GM19438 (cell line): ENCODE results near the gene OBI1.

ENCODE experiments used
- ATAC-seq: cut with Tn5 transposase; IDR thresholded peaks from one replicate; pipeline ENCODE4 v1.9.1; 2021; ENCODE audit warnings: low read depth; ENCODE audit not compliant: unreplicated experiment

The OBI1 gene, protein sequence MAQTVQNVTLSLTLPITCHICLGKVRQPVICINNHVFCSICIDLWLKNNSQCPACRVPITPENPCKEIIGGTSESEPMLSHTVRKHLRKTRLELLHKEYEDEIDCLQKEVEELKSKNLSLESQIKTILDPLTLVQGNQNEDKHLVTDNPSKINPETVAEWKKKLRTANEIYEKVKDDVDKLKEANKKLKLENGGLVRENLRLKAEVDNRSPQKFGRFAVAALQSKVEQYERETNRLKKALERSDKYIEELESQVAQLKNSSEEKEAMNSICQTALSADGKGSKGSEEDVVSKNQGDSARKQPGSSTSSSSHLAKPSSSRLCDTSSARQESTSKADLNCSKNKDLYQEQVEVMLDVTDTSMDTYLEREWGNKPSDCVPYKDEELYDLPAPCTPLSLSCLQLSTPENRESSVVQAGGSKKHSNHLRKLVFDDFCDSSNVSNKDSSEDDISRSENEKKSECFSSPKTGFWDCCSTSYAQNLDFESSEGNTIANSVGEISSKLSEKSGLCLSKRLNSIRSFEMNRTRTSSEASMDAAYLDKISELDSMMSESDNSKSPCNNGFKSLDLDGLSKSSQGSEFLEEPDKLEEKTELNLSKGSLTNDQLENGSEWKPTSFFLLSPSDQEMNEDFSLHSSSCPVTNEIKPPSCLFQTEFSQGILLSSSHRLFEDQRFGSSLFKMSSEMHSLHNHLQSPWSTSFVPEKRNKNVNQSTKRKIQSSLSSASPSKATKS

DNA sequence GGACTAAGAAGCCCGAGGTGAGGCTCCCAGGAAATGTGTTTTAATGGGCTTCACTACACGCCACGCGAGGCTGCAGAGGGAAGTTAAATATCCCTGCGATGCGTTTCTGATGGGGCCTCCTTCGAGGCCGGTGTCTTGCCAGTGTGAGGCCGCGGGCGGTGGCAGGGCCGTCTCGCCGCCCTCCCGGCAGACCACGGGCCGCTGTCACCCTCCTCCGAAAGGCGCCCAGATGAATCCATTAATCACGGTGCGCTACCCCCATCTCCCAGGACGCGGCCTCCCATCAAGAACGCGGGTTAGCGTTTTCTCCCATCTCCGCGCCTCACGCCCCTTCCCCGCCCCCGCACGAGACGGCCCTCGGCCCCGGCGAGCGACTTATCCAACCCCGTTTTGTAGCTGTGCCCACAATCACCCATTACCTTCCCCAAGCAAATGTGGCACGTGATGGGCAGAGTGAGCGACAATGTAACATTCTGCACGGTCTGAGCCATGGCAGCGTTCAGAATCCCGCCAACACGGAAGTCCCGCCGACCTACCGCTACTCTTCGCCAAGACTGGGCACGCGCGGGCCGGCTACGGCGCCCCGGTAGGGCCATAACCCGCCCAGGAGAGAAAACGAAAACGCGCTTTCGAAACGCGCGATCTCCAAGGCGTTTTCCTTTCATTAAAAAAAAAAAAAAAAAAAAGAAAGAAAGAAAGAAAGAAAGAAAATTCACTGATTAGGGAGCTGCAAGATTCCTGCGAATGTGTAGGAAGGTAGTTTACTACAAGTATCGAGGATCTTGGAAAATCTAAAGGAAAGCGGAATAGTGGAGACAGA, at the start of gene OBI1:
Gene OBI1 (minus strand): TSS at position 526 of the 820 bp plus-strand sequence. CDS start 35 bp downstream, at position 491.
- ATAC-seq = peak; percentile 76

DNA sequence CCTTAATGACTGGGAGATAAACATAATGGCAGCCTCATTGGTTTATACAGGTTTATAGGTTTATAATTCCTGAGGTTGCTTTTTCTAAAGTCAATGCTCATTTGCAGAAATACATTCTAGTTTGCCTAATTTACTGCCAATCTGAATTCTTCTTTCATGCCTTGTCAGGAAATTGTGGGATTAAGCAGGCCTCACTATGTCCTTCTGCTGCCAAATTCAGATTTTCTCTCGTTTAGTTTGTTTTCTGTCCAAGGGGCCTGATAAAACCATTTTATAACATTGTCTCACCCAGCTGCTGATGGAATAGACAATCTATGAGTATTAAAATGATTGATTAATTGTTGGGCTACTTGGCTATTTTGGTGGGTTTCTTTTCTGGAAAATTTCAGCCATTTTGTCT, 42.4 kb upstream of the OBI1 start:
- ATAC-seq = no peak

DNA sequence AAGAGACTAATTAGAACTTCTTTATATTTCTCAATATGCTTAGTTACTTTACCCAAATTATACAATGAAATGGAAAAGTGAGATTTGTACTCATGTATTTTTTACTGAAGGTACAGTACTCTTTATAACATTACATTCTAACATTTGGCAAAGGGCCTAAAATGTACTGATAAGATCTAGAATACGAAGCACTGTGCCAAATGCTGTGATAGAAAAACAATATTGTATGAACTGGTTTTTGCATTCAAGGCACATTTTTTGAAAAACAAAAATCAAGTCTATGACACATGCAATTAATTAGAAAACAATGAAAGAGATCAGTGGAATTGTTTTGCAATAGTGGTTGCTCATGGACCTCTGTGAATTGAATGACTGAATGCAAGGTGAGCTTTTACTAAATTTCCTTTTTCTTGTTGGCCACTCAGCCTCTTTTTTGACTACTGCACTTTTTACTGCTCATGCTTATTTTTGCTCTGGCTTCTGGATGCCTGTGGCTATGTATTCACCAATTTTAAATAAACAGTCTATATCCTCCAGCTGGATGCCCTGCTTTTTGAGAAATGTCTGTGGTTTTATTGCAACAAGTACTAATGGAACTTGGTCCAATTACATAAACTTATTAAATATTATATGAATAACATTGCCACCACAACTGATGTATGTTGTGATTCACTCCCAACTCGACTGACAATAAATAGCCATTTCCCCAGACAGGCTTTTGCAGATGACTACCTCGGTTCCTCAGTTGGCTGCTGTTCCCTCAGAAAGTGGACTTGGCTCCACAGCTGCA, 41.4 kb upstream of the OBI1 start:
- ATAC-seq = no peak

DNA sequence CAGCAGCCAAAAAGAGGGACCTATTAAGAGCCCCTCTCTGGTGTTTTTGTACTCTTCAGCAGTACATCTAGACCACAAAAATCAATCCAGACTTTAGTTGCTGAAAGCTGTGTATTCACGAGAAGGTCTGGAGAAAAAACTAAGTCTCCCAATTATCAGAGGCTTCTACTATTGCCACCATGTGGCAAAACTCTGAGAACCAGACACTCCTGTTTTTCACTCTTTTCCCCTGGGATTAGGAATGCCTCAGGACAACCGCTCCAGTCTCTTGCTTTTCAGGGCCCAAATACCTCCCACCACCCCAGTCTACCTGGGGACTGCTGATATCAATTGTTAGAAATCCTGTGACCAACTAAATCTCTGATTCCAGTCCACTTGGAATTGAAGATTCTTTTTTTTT, 30.1 kb upstream of the OBI1 start:
- no peak for ATAC-seq

DNA sequence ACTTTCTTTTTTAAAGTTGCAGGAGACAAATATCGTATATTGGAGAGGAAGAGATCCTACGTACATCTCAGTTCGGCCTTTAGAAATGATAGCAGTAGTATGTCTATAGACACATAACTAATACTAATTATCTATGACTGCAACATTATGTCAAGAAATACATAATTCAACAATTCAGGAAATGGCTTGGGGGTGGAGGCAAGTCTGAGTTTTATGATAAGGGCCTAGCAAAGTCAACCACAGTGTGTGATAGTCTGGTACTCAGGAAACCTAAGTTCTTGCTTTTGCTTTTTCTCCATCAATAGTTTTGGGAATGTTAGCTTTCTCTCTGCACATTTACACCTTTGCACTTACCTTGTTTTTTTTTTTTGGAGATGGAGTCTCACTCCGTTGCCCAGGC, 27.5 kb upstream of the OBI1 start:
- ATAC-seq = no peak

DNA sequence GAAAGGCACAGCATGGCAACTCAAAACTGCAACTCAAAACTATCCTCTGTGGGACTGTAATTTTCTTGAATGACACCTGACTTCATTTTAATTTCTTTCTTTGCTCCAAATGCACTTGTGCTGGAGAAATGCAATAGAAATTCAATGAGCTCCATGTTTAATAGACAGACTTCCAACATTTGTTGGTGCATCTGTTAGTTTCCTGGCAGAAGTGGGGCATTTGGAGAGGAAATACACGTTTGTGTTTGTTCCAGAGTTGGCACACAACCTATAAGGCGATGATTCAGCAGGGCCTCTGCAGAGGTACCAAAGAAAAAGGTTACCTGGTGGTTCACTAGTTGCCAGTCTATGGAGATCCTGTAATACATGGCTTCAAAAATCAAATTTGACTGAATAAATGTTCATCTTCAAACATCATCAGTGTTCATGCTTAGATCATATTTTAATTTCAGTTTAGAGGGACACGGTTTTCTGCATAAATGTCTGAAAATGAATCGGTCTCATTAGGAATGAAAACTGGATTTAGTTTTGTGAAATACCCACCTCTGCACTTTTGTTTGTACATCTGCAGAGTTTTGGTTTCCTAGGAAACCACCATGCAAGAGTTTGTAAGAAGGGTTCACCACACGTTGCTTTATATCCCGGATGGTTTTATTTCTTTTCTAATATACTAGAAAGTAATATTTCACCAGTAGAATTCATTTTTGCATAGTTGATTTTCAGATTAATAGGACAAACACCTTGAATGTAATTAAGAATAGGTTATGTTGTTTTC, 21.8 kb upstream of the OBI1 start:
- ATAC-seq = no peak

DNA sequence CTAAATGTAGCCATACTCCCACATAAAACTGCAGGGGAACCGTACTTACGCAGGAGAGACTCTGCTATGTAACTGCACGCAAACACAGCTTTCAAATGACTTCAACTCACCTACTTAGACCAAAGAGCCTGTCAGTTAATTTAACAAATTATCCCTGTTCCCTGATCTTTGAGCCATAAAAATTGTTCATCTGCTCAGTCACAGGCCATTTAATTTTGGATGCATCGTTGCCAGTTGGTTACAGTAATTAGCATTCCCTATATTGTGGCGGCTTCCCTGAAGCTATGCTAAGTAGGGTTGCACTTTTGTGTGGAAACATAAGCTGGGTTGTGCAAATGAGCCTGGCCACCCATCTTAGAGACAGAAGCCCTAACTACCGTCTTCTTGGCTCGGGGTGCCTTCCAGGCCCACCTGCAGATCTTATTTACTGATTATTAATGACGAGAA, 21.2 kb upstream of the OBI1 start:
- no peak for ATAC-seq

DNA sequence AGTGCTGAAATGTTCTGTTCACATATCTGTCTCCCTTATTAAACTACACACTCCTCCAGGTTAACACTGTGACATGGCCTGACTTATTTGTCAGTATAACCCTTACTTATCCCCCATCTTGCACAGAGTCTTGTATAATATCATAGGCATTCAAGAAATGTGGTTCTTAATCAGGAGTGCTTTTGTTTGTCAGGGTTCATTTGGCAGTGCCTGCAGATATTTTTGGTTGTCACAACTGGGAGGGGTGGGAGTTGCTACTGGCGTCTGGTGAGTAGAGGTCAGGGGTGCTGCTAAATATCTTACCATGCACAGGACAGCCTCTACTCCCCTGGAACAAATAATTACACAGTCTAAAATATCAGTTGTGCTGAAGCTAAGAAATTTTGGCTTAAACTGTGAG, 20.4 kb upstream of the OBI1 start:
- no peak for ATAC-seq

DNA sequence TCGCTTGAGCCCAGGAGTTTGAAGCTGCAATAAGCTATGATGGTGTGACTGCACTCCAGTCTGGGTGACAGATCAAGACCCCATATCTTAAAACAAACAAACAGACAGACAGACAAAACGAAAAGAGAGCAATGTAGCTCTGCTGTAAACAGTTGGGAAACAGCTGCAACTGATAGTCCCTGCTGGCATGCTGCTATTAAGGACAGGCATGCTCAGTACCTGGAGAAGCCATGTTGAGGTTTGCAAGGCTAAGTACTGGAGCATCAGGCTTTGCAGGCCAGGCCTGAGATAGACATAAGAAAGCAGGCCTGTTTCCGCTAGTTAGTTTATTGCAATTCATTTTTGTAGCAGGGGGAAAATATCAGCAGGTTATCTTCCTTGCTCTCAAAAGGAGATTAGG, 16.2 kb upstream of the OBI1 start:
- no peak for ATAC-seq

DNA sequence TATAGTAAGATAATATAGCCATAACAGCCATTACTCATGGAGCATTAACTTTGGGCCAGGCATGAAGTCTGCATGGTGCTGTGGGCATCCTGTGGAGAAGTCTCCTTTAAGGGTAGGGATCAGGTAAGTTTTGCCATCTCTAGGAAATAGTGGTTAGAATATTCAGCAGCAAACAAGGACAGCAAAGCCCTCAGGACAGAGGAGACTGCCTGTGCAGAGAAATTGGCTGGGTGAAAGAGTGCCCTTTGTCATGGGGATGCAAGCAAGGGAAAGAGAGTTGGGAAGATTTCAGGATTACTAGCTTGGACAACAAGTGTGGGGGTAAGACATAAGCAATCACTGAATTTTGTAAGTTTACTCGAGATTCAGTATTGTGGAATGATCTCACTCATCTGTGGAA, 15.7 kb upstream of the OBI1 start:
- ATAC-seq = no peak

DNA sequence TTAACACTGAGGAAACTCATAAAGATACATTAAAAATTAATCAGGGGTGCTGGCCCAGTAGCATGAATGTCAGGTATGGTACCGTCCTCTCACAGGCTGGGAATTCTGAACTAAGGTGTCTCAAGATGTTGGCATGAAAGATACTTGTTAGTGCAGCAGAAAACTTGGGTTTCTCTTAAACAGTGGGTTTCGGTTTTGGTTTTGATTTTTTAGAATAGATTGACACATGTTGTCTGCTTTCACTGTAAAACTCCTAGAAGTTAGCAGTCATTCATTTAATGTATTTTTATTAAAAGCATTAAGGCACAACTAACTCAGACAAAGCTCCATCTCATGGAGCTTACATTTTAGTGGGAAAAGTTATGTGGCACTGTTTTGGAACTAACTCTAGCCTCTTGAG, 3.5 kb upstream of the OBI1 start:
- ATAC-seq = no peak

DNA sequence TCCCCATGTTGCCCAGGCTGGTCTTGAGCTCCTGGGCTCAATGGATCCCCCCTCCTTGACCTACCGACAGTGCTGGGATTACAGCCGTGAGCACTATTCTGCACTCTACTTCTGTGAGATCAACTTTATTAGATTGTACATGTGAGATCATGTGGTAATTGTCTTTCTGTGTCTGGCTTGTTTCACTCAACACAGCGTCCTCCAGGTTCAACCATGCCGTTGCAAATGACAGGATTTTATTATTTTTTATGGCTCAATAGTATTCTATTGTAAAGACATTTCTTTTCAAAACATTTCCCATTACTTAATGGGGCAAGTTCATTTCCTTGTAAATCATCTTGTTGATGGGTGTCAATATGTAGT, 1.5 kb upstream of the OBI1 start:
- no peak for ATAC-seq

DNA sequence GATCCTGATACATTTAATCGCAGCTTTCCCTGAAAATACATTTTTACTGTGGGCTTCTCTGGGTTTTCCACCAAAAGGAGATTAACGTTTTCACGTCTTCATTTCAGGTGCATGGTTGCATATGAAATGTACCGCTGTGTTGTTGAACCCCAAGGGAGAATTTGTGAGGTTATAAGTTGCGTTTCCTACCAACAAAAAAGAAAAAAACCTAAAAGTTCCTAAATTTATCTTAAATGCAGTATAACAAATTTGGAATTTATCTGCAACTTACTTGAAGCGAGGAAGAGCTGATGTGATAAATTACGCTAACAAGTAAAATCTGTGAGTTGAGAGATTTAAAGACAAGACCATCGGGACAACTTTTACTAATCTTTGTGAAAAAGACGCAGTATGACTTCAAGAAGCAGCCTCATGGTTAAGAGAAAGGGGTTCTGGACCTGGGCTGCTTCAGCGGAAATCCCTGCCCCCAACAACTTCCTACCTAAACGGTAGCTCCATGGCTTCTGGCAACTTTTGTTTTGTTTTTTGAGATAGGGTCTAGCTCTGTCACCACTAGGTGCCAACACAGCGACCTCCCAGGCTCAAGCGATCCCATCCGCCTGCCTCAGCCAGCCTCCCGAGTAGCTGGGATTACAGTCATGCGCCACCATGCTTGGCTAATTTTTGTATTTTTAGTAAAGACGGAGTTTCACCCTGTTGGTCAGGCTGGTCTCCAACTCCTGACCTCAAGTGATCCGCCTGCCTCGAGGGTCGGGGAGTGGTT, 958 bp upstream of the OBI1 start:
- ATAC-seq = no peak

DNA sequence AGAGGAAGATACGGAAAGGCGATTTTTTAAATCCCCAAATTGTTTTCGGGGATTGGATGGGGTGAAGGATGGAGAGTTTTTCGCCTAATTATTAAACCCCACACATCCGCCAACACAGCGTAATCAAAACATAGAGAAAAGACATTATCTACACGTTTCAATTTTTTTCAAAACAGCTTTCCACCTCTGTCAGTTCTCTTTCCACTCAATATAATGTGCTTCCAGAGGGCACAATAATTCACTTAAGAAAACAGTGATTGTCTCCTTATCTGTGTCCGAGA, 435 bp upstream of the OBI1 start:
- no peak for ATAC-seq

DNA sequence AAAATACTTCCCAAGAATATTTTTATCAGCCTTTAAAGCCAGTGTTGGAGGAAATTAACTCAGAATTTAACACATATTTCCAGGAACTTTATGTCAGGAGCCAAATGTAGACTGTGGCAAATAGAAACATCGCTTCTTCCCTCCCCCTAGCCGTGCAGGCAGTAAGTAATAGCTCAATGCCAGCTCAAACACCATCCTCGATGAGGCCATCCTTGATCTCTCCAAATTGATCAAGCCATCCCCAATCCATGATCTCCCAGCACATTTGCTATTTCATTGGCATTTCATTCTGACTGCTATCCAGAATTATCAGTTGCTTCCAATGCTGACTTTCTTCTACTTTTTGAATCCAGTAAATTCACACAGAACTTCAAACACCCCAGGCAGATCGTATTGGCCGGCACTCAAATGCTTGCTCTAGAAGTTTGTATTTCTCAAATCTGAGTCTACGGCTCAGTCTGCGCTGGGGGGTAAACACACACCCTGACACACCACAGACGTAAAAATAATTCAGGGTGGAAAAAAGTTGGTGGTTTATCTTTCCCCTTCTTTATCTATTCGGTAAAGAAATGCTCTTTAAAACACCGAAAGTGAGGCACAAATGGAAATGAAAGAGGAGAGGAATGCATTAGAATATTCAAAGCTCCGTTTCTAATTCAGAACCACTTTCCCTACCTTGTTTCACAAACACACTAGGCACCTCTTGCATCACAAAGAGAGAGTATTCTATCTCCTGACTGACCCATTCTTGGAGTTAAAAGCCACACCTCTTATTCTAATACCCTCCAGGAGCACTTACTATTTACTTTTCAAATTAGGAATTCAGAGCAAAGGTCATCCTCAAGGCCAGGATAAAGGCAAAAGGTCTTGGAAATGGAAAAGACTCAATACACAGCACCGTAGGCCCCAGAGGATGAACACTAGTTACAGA, 991 bp downstream of the OBI1 start:
- ATAC-seq = peak; percentile 12

DNA sequence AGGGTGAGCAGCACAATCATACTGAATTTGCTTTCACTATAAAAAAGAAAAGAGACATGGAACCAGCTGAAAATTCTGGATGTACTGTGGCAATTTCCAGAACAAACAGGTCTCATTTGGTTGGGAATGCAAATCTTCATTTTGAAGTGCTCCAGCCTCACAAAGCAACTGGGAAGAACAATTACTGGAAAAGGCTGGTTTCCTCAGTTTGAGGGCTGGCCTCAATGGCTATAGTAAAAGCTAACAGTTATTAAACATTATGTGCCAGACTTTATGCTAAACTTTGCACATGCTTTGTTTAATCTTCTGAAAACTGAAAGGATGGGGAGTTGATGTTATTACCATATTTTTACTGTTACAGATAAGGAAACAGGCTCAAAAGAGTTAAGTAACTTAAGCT, 3.0 kb downstream of the OBI1 start:
- ATAC-seq = no peak

DNA sequence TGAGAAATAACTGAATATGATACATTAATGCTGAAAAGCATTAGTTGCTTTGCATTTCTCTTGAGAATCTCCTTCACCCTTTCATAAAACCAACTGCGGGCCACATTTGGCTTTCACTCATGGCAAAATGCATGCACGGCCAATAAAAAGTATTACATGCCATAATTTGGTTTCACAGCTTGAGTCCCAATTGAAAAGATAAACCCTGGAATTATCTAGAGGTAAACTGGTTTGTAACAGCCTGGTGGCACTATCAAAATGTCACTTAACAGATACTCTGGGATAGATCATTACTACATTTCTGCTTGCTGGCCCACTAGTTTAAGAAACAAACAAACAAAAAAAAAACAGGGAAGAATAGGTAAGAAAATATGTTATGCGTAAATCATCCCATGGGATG, 3.9 kb downstream of the OBI1 start:
- no peak for ATAC-seq

DNA sequence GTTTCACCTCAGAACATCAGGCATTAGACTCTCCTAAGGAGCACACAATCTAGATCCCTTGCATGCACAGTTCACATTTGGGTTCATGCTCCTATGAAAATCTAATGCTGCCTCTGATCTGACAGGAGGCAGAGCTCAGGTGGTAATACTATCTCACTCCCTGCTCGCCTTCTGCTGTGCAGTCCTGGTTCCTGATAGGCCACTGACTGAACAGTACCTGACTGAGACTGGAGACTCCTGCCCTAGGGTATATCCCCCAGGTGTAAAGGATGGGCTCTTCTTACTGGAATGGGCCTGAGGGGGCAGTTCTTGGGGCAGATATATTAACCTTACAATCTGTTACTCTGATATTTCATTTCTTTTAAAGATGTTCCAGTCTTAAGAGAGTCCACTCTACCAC, 6.3 kb downstream of the OBI1 start:
- no peak for ATAC-seq
